ENCODE data around the gene FBXO38.

Gene FBXO38

GRCh38 chr5:148383564-148384379, at the start of gene FBXO38:
Gene FBXO38 (plus strand): TSS chr5:148383958. CDS start chr5:148394777, 10,819 bp downstream.
- FAIRE-seq: peak; percentile 82

GRCh38 chr5:148335259-148335658, 48.5 kb upstream of the FBXO38 start, which contains the start of gene SPINK9:
Gene SPINK9 (plus strand): TSS chr5:148335559. CDS start chr5:148335614, 55 bp downstream.
- FAIRE-seq: no peak

- FAIRE-seq: no peak
Observed at GRCh38 chr5:148336704-148337435, 46.9 kb upstream of the FBXO38 start.

- FAIRE-seq: no peak
Observed at GRCh38 chr5:148342371-148343045, 41.2 kb upstream of the FBXO38 start.

GRCh38 chr5:148343046-148343407, 40.7 kb upstream of the FBXO38 start:
- FAIRE-seq: no peak

- FAIRE-seq: no peak
Observed at GRCh38 chr5:148343603-148344487, 39.9 kb upstream of the FBXO38 start.

GRCh38 chr5:148347706-148348105, 36.1 kb upstream of the FBXO38 start:
- no peak for FAIRE-seq

GRCh38 chr5:148352696-148353095, 31.1 kb upstream of the FBXO38 start:
- no peak for FAIRE-seq

GRCh38 chr5:148353634-148354033, 30.1 kb upstream of the FBXO38 start:
- no peak for FAIRE-seq

- no peak for FAIRE-seq
Observed at GRCh38 chr5:148364343-148364742, 19.4 kb upstream of the FBXO38 start.

- FAIRE-seq: no peak
Observed at GRCh38 chr5:148368299-148368698, 15.5 kb upstream of the FBXO38 start.

- no peak for FAIRE-seq
Observed at GRCh38 chr5:148372166-148372725, 11.5 kb upstream of the FBXO38 start.

GRCh38 chr5:148372893-148373292, 10.9 kb upstream of the FBXO38 start:
- no peak for FAIRE-seq

- no peak for FAIRE-seq
Observed at GRCh38 chr5:148374690-148375360, 8.9 kb upstream of the FBXO38 start.

GRCh38 chr5:148376198-148376597, 7.6 kb upstream of the FBXO38 start:
- FAIRE-seq: no peak

GRCh38 chr5:148378670-148379069, 5.1 kb upstream of the FBXO38 start:
- no peak for FAIRE-seq

- no peak for FAIRE-seq
Observed at GRCh38 chr5:148379340-148379739, 4.4 kb upstream of the FBXO38 start.

GRCh38 chr5:148381906-148382305, 1.9 kb upstream of the FBXO38 start:
- FAIRE-seq: no peak

GRCh38 chr5:148382961-148383360, 797 bp upstream of the FBXO38 start:
- no peak for FAIRE-seq

- no peak for FAIRE-seq
Observed at GRCh38 chr5:148384380-148384737, 601 bp downstream of the FBXO38 start.

- no peak for FAIRE-seq
Observed at GRCh38 chr5:148385094-148385493, 1.3 kb downstream of the FBXO38 start.

- no peak for FAIRE-seq
Observed at GRCh38 chr5:148386041-148386440, 2.3 kb downstream of the FBXO38 start.
